HepG2 (cell line): ENCODE results near the gene STXBP4. TPM values are rescaled to one million over a fixed set of nuclear protein-coding genes. Genes with fewer than 3 reads are reported as not detected.
A peak's percentile ranks its signal among the peaks of the same experiment; 100 is the strongest.

ENCODE experiments used
- EHMT2 ChIP-seq: fragments of 200-600 bp; sonication (generic); IDR thresholded peaks from 2 replicates; pipeline ENCODE4 v1.7.0; 2017; ENCODE audit warnings: antibody characterized with exemption, low read depth, low read length, borderline replicate concordance
- FOXA1 ChIP-seq, 2 experiments: fragments of 450-650 bp in 1 of 2; sonication (generic) in 1 of 2; formaldehyde crosslinking in 1 of 2; IDR thresholded peaks; 2 replicates each; pipeline versions ENCODE4 v1.4.0 to v1.6.1; 2016 to 2020; ENCODE audit warnings: missing genetic modification reagents in 1 of 2
- GATAD1 ChIP-seq: IDR thresholded peaks from 2 replicates; pipeline ENCODE4 v1.6.1; 2016; ENCODE audit warnings: missing genetic modification reagents, missing compliant biosample characterization
- KDM5B ChIP-seq: sonication (generic); formaldehyde crosslinking; IDR thresholded peaks from 2 replicates; pipeline ENCODE4 v1.4.0; 2020; ENCODE audit warnings: missing genetic modification reagents, mild to moderate bottlenecking, borderline replicate concordance
- LRRFIP1 ChIP-seq: sonication (generic); formaldehyde crosslinking; conservative IDR thresholded peaks from 2 replicates; pipeline ENCODE4 v1.4.0; 2020; ENCODE audit warnings: missing genetic modification reagents
- REPIN1 ChIP-seq: sonication (generic); formaldehyde crosslinking; IDR thresholded peaks from 2 replicates; pipeline ENCODE4 v1.8.0; 2022; ENCODE audit warnings: missing genetic modification reagents, low read depth, mild to moderate bottlenecking, borderline replicate concordance
- RXRB ChIP-seq: IDR thresholded peaks from 2 replicates; pipeline ENCODE4 v1.6.1; 2016; ENCODE audit warnings: borderline replicate concordance, missing genetic modification reagents, missing compliant biosample characterization
- SMAD9 ChIP-seq: sonication (generic); formaldehyde crosslinking; IDR thresholded peaks from 2 replicates; pipeline ENCODE4 v1.5.1; 2020; ENCODE audit warnings: mild to moderate bottlenecking, missing genetic modification reagents
- TP53 ChIP-seq: sonication (generic); formaldehyde crosslinking; conservative IDR thresholded peaks from 2 replicates; pipeline ENCODE4 v1.4.0; 2020; ENCODE audit warnings: missing genetic modification reagents
- U2AF1 ChIP-seq: fragments of 200-400 bp; formaldehyde crosslinking; optimal IDR thresholded peaks from 2 replicates; pipeline ENCODE3; 2017; ENCODE audit warnings: mild to moderate bottlenecking, low read depth, low read length
- ZC3H13 ChIP-seq: sonication (generic); formaldehyde crosslinking; IDR thresholded peaks from 2 replicates; pipeline ENCODE4 v1.8.1; 2023; ENCODE audit warnings: mild to moderate bottlenecking, missing genetic modification reagents, moderate library complexity
- ZNF142 ChIP-seq: sonication (generic); formaldehyde crosslinking; IDR thresholded peaks from 2 replicates; pipeline ENCODE4 v1.4.0; 2020; ENCODE audit warnings: missing genetic modification reagents
- ZNF18 ChIP-seq: sonication (generic); formaldehyde crosslinking; IDR thresholded peaks from 2 replicates; pipeline ENCODE4 v1.8.0; 2022; ENCODE audit warnings: mild to moderate bottlenecking, missing genetic modification reagents; ENCODE audit not compliant: insufficient replicate concordance
- ZNF253 ChIP-seq: sonication (generic); formaldehyde crosslinking; IDR thresholded peaks from 2 replicates; pipeline ENCODE4 v1.8.0; 2022; ENCODE audit warnings: mild to moderate bottlenecking, missing genetic modification reagents, borderline replicate concordance
- ZNF746 ChIP-seq: sonication (generic); formaldehyde crosslinking; IDR thresholded peaks from 2 replicates; pipeline ENCODE4 v1.8.0; 2022; ENCODE audit warnings: mild to moderate bottlenecking, missing genetic modification reagents
- ZNF770 ChIP-seq: sonication (generic); formaldehyde crosslinking; IDR thresholded peaks from 2 replicates; pipeline ENCODE4 v1.5.0; 2020; ENCODE audit warnings: mild to moderate bottlenecking, missing genetic modification reagents
- ZNF850 ChIP-seq: sonication (generic); formaldehyde crosslinking; conservative IDR thresholded peaks from 2 replicates; pipeline ENCODE4 v1.9.0; 2021; ENCODE audit warnings: mild to moderate bottlenecking, missing genetic modification reagents
- polyA plus RNA-seq, 8 experiments: library from polyadenylated mRNA; depleted of rRNA in 3 of 8; stranded (reverse) in 7 of 8; unstranded in 1 of 8; fragments of >200 nt; fragmentation: Illumina TruSeq in 4 of 8; extraction: Trizol in 4 of 8; gene quantifications; 2 replicates each; pipeline versions ENCODE4 v1.2.1 to v1.2.3, GENCODE V29; 2011 to 2016; ENCODE audit warnings: low read depth in 4 of 8, missing spikeins in 1 of 8, mixed read lengths in 1 of 8; ENCODE audit not compliant: insufficient read depth in 1 of 8
- total RNA-seq, 5 experiments: library from RNA; depleted of rRNA; stranded (reverse); fragments of >200 nt; fragmentation: Illumina TruSeq; extraction: Trizol; gene quantifications; 2 replicates each; pipeline ENCODE4 v1.2.3, GENCODE V29; 2016; ENCODE audit warnings: low read depth in 1 of 5

The STXBP4 gene
- total and polyA plus RNA-seq, 2 of the 13 experiments (the other 11 are each of a cell fraction or from before 2014, with no cell fraction given): 8.5 to 36.1 TPM

DNA sequence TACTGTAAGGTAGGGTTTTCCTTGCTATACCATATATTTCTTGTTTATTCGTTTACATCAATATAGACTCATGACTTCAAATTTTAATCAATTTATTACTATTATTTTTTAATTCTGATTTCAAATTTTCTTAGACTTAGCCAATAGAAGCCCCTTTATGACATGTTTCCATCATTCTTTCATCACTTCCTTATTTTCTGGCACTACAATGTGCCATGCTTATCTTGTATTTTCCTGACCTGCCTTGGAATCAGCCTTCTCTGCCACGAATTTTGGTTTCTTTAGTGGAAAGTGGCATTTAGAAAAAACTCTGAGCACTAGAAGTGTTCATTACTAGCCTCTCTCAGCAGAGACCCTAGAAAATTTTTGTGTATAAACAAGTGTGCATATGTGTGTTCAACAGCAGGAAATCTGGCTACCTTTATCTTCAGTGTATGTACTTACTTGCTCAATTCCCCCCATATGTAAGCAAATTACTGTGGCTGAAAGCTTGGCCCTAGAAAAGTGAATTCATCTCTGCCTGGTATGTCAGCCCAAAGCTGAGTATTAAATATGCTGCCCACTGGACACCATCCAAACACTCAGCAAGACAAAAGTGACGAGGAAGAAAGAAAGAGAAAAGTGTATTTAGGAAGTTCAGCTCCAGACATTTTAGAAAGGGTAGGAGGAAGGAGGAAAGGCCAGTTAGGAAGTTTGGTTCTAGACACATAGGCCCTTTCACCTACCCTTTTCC, 4.0 kb downstream of the STXBP4 start (continued):
- TF ChIP-seq ZNF18 (CRISPR knock-in tag) (no peak), ZNF746 (CRISPR knock-in tag) (no peak), ZNF253 (CRISPR knock-in tag) (no peak), ZNF850 (CRISPR knock-in tag) (no peak), LRRFIP1 (no peak), SMAD9 (CRISPR knock-in tag) (no peak), FOXA1 (IDR thresholded peaks at IDR 0.05) (no peak), FOXA1 (CRISPR knock-in tag; IDR thresholded peaks at IDR 0.05) (peak; percentile 70), ZNF142 (CRISPR knock-in tag) (no peak), ZNF770 (no peak), KDM5B (CRISPR knock-in tag) (no peak), GATAD1 (no peak), TP53 (CRISPR knock-in tag) (no peak), EHMT2 (no peak), RXRB (CRISPR knock-in tag) (peak; percentile 41; the same call in 1 of the 2 replicates), U2AF1 (no peak), ZC3H13 (no peak), REPIN1 (CRISPR knock-in tag) (no peak)
